Esophagus muscularis mucosa (tissue), 3 donors: ENCODE data around the gene MT1X.

ENCODE experiments used
- POLR2A ChIP-seq: fragments of 450-650 bp; IDR thresholded peaks from one replicate; pipeline ENCODE4 v1.6.1; 2017; ENCODE audit warnings: antibody characterized with exemption, moderate library complexity, mild to moderate bottlenecking, low read depth
- TF ChIP-seq, protein P1 (sequence below), 3 experiments: fragments of 200-600 bp in 2 of 3; fragments of 450-650 bp in 1 of 3; sonication (generic) in 2 of 3; IDR thresholded peaks; one replicate each; pipeline ENCODE4 v1.5.1; 2017 to 2019; ENCODE audit warnings: antibody characterized with exemption in 3 of 3, mild to moderate bottlenecking in 2 of 3, moderate library complexity in 1 of 3

GRCh38 chr16:56716761-56717160, 34.5 kb downstream of the MT1X start:
- TF ChIP-seq POLR2A, result no peak
- TF ChIP-seq, protein P1, sequence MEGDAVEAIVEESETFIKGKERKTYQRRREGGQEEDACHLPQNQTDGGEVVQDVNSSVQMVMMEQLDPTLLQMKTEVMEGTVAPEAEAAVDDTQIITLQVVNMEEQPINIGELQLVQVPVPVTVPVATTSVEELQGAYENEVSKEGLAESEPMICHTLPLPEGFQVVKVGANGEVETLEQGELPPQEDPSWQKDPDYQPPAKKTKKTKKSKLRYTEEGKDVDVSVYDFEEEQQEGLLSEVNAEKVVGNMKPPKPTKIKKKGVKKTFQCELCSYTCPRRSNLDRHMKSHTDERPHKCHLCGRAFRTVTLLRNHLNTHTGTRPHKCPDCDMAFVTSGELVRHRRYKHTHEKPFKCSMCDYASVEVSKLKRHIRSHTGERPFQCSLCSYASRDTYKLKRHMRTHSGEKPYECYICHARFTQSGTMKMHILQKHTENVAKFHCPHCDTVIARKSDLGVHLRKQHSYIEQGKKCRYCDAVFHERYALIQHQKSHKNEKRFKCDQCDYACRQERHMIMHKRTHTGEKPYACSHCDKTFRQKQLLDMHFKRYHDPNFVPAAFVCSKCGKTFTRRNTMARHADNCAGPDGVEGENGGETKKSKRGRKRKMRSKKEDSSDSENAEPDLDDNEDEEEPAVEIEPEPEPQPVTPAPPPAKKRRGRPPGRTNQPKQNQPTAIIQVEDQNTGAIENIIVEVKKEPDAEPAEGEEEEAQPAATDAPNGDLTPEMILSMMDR (IDR thresholded peaks at IDR 0.05), result no peak
